ENCODE measurements around the gene MBD6.

MBD6 gene

DNA sequence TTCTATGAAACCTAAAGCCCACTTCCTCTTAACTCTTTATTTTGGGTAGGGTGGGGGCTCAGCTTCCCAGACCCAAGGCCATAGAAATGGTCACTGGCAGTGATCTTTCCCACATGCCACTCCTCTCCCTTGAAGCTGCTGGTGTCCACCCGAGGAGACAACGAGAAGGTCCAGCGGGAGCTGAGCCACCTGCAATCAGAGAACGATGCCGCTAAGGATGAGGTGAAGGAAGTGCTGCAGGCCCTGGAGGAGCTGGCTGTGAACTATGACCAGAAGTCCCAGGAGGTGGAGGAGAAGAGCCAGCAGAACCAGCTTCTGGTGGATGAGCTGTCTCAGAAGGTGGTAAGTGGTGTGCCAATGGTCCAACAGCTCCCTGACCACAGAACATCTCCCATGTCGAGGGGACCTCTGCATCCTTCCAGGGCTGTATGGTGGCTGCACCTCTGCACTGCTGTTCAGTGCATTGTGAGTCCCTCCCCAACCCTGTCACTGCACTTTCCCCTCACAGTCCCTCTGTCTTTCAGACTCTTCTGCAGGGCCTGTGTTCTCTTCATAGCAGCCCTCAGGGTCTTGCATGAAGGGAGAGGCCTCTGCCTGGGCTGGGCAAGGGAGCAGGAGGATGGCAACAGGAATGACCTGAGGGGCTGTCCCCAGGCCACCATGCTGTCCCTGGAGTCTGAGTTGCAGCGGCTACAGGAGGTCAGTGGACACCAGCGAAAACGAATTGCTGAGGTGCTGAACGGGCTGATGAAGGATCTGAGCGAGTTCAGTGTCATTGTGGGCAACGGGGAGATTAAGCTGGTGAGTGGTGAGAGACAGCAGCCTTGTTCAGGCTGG lies 49.5 kb downstream of the MBD6 start:
- TF ChIP-seq CREB1 (IDR thresholded peaks at IDR 0.05; ENCODE audit: low read depth) (no peak), FOXM1 (IDR thresholded peaks at IDR 0.05; ENCODE audit: borderline replicate concordance, low read depth) (no peak), NFIC (IDR thresholded peaks at IDR 0.05) (no peak), TCF12 (IDR thresholded peaks at IDR 0.05; ENCODE audit: low read depth) (no peak), EP300 (IDR thresholded peaks at IDR 0.05; ENCODE audit: borderline replicate concordance) (no peak), TEAD4 (IDR thresholded peaks at IDR 0.05) (no peak)
- TF ChIP-seq, protein P1, sequence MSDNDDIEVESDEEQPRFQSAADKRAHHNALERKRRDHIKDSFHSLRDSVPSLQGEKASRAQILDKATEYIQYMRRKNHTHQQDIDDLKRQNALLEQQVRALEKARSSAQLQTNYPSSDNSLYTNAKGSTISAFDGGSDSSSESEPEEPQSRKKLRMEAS (IDR thresholded peaks at IDR 0.05), result no peak

DNA sequence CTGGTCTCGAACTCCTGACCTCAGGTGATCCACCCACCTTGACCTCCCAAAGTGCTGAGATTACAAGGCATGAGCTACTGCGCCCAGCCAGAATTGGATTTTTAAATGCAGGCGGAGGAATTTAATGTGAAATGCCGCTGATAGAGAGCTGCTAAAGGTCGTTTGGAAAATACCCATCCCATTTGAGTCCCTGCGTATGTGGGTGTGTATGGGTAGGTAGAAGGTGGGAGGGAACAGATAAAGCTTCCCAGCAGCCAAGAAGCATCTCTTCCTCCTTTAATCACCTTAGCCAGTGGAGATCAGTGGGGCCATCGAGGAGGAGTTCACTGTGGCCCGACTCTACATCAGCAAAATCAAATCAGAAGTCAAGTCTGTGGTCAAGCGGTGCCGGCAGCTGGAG lies 52.2 kb downstream of the MBD6 start:
- TF ChIP-seq, protein P2, sequence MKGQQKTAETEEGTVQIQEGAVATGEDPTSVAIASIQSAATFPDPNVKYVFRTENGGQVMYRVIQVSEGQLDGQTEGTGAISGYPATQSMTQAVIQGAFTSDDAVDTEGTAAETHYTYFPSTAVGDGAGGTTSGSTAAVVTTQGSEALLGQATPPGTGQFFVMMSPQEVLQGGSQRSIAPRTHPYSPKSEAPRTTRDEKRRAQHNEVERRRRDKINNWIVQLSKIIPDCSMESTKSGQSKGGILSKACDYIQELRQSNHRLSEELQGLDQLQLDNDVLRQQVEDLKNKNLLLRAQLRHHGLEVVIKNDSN (IDR thresholded peaks at IDR 0.05), result no peak
- TF ChIP-seq EGR1 (IDR thresholded peaks at IDR 0.05) (no peak), TEAD4 (IDR thresholded peaks at IDR 0.05) (no peak), CREB1 (IDR thresholded peaks at IDR 0.05; ENCODE audit: low read depth) (no peak), ZBTB7A (IDR thresholded peaks at IDR 0.05; ENCODE audit: low read depth) (no peak), NFIC (IDR thresholded peaks at IDR 0.05) (no peak), RAD21 (IDR thresholded peaks at IDR 0.05; ENCODE audit: low read depth) (no peak), TCF12 (IDR thresholded peaks at IDR 0.05; ENCODE audit: low read depth) (no peak), FOXM1 (IDR thresholded peaks at IDR 0.05; ENCODE audit: borderline replicate concordance, low read depth) (no peak), CEBPB (IDR thresholded peaks at IDR 0.05) (no peak), TAF1 (IDR thresholded peaks at IDR 0.05; ENCODE audit: low read depth) (no peak), EP300 (IDR thresholded peaks at IDR 0.05; ENCODE audit: borderline replicate concordance) (no peak), YY1 (IDR thresholded peaks at IDR 0.05; ENCODE audit: low read depth) (no peak)
- TF ChIP-seq, protein P3, sequence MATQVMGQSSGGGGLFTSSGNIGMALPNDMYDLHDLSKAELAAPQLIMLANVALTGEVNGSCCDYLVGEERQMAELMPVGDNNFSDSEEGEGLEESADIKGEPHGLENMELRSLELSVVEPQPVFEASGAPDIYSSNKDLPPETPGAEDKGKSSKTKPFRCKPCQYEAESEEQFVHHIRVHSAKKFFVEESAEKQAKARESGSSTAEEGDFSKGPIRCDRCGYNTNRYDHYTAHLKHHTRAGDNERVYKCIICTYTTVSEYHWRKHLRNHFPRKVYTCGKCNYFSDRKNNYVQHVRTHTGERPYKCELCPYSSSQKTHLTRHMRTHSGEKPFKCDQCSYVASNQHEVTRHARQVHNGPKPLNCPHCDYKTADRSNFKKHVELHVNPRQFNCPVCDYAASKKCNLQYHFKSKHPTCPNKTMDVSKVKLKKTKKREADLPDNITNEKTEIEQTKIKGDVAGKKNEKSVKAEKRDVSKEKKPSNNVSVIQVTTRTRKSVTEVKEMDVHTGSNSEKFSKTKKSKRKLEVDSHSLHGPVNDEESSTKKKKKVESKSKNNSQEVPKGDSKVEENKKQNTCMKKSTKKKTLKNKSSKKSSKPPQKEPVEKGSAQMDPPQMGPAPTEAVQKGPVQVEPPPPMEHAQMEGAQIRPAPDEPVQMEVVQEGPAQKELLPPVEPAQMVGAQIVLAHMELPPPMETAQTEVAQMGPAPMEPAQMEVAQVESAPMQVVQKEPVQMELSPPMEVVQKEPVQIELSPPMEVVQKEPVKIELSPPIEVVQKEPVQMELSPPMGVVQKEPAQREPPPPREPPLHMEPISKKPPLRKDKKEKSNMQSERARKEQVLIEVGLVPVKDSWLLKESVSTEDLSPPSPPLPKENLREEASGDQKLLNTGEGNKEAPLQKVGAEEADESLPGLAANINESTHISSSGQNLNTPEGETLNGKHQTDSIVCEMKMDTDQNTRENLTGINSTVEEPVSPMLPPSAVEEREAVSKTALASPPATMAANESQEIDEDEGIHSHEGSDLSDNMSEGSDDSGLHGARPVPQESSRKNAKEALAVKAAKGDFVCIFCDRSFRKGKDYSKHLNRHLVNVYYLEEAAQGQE (IDR thresholded peaks at IDR 0.05; ENCODE audit: low read depth), result no peak
- TF ChIP-seq, protein P1 (IDR thresholded peaks at IDR 0.05), result no peak

DNA sequence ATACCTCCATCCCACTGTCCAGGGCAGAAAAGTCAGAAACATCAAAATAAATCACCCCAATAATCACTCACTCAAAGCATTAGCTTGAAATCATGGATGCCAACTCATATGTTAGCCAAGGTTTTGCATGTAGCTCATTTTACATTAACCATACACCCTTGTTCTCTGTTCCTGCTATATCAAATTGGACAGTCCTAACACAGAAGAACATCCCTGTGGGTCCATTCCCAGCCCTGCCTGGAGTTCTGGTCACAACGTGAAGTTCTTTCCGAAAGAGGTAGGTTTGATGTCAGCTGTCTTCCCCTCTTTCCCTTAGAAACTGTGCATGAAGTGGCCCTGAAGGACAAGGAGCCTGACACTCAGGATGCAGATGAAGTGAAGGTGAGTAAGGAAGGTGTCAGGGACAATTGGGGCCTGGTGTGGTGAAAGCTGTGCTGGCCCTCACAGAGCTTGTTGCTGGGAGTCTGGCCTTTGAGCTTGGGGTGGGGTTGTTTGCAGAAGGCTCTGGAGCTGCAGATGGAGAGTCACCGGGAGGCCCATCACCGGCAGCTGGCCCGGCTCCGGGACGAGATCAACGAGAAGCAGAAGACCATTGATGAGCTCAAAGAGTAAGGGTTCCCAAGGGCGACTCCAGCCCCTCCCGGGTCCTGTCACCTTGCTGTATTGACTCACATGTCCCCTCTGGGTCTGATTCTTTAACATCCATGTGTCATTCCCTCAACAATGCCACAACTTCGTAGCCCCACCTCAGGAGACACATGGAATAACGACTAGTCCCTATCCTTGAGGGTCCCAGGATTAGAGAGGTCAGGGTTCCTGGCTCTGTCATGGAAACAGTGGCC lies 53.4 kb downstream of the MBD6 start:
- TF ChIP-seq EGR1 (IDR thresholded peaks at IDR 0.05), result no peak
- TF ChIP-seq FOXM1 (IDR thresholded peaks at IDR 0.05; ENCODE audit: borderline replicate concordance, low read depth), result no peak
- TF ChIP-seq, protein P3 (IDR thresholded peaks at IDR 0.05; ENCODE audit: low read depth), result no peak
- no peak for TF ChIP-seq EP300 (IDR thresholded peaks at IDR 0.05; ENCODE audit: borderline replicate concordance)
- no peak for TF ChIP-seq NFIC (IDR thresholded peaks at IDR 0.05)
- no peak for TF ChIP-seq CEBPB (IDR thresholded peaks at IDR 0.05)
- no peak for TF ChIP-seq TEAD4 (IDR thresholded peaks at IDR 0.05)
- TF ChIP-seq, protein P1 (IDR thresholded peaks at IDR 0.05), result no peak
- no peak for TF ChIP-seq TCF12 (IDR thresholded peaks at IDR 0.05; ENCODE audit: low read depth)
- TF ChIP-seq RAD21 (IDR thresholded peaks at IDR 0.05; ENCODE audit: low read depth), result no peak
- TF ChIP-seq TAF1 (IDR thresholded peaks at IDR 0.05; ENCODE audit: low read depth), result no peak
- TF ChIP-seq, protein P2 (IDR thresholded peaks at IDR 0.05), result no peak
- TF ChIP-seq CREB1 (IDR thresholded peaks at IDR 0.05; ENCODE audit: low read depth), result no peak
- TF ChIP-seq ZBTB7A (IDR thresholded peaks at IDR 0.05; ENCODE audit: low read depth), result no peak
- no peak for TF ChIP-seq YY1 (IDR thresholded peaks at IDR 0.05; ENCODE audit: low read depth)

DNA sequence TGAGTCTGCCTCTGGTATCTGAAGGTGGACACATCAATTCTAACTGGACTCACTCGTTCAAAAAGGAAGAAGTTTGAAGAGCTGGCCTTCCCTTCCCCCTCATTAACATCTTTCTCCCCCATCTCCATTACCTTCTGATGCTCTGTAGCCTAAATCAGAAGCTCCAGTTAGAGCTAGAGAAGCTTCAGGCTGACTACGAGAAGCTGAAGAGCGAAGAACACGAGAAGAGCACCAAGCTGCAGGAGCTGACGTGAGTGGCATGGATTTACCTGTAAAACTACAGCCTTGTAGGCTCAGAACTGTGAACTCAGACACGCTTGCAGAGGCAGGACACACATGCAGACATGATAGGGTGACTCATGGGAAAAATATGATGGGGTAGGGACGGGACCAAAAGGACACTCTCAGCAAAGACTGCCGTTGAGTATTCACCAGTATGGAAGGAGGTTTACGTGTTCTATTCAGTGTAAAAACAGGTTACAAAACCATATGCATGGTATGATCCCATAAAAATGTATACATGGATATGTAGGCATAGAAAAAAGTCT lies 54.1 kb downstream of the MBD6 start:
- TF ChIP-seq CEBPB (IDR thresholded peaks at IDR 0.05) (no peak), NFIC (IDR thresholded peaks at IDR 0.05) (no peak), TAF1 (IDR thresholded peaks at IDR 0.05; ENCODE audit: low read depth) (no peak), ZBTB7A (IDR thresholded peaks at IDR 0.05; ENCODE audit: low read depth) (no peak), CREB1 (IDR thresholded peaks at IDR 0.05; ENCODE audit: low read depth) (no peak), EP300 (IDR thresholded peaks at IDR 0.05; ENCODE audit: borderline replicate concordance) (no peak), FOXM1 (IDR thresholded peaks at IDR 0.05; ENCODE audit: borderline replicate concordance, low read depth) (no peak)
- TF ChIP-seq, protein P3 (IDR thresholded peaks at IDR 0.05; ENCODE audit: low read depth), result no peak
